Hematopoietic multipotent progenitor cell (in vitro differentiated cells): ENCODE data around the gene TRPT1. TPM values are rescaled to one million over a fixed set of nuclear protein-coding genes. Genes with fewer than 3 reads are reported as not detected.

ENCODE experiments used
- DNase-seq, 3 donors: peaks; one replicate each; pipeline ENCODE4 v3.0.0-alpha.2; 2011 to 2015; ENCODE audit warnings: low read depth in 2 of 3, low spot score in 2 of 3
- total RNA-seq: library from RNA; depleted of rRNA; stranded (reverse); fragments of >200 nt; gene quantifications from one replicate; pipeline ENCODE4 v1.2.3, GENCODE V29; 2012

TRPT1 gene
- total RNA-seq, 1 donor = 33.1 TPM

GRCh38 chr11:64231546-64231945 is 5.6 kb upstream of the TRPT1 start:
- no peak for DNase-seq

- peak in 1 of 3 donors; percentile 71 for DNase-seq
Observed at GRCh38 chr11:64230985-64231365, 5.0 kb upstream of the TRPT1 start.

- peak in 2 of 3 donors; percentile 89 to 95 for DNase-seq
Observed at GRCh38 chr11:64230171-64230984, 4.4 kb upstream of the TRPT1 start, which contains the start of gene DNAJC4. DNAJC4 (plus strand) TSS chr11:64230548; CDS start chr11:64230855, 307 bp downstream.

GRCh38 chr11:64229744-64230170 is 3.8 kb upstream of the TRPT1 start:
- no peak for DNase-seq

- no peak for DNase-seq
Observed at GRCh38 chr11:64229090-64229743, 3.2 kb upstream of the TRPT1 start.

- no peak for DNase-seq
Observed at GRCh38 chr11:64227405-64227956, 1.5 kb upstream of the TRPT1 start.

- peak in 2 of 3 donors; percentile 48 to 64 for DNase-seq
Observed at GRCh38 chr11:64226507-64227051, 593 bp upstream of the TRPT1 start.

- no peak for DNase-seq
Observed at GRCh38 chr11:64224891-64225607, 937 bp downstream of the TRPT1 start.

- DNase-seq = no peak
Observed at GRCh38 chr11:64224151-64224890, 1.7 kb downstream of the TRPT1 start.

- DNase-seq = no peak
Observed at GRCh38 chr11:64223001-64223651, 2.9 kb downstream of the TRPT1 start.

- no peak for DNase-seq
Observed at GRCh38 chr11:64222651-64223000, 3.4 kb downstream of the TRPT1 start.

GRCh38 chr11:64220798-64221197 is 5.2 kb downstream of the TRPT1 start:
- DNase-seq = no peak

GRCh38 chr11:64220271-64220670 is 5.7 kb downstream of the TRPT1 start:
- DNase-seq = no peak

GRCh38 chr11:64219755-64220154 is 6.2 kb downstream of the TRPT1 start:
- DNase-seq = no peak

- DNase-seq = no peak
Observed at GRCh38 chr11:64219354-64219684, 6.7 kb downstream of the TRPT1 start.

- DNase-seq = no peak
Observed at GRCh38 chr11:64218628-64219353, 7.2 kb downstream of the TRPT1 start.

GRCh38 chr11:64216879-64217278 is 9.1 kb downstream of the TRPT1 start:
- peak in 1 of 3 donors; percentile 53 for DNase-seq

- DNase-seq = no peak
Observed at GRCh38 chr11:64211181-64211872, 14.7 kb downstream of the TRPT1 start.
